K562 (cell line): Measurements from ENCODE around the gene CAMK2G. TPM values are rescaled to one million over a fixed set of nuclear protein-coding genes. Genes with fewer than 3 reads are reported as not detected.
A peak's percentile ranks its signal among the peaks of the same experiment; 100 is the strongest.

Experiments
- MAX ChIP-seq: sonication (generic); formaldehyde crosslinking; IDR thresholded peaks from 2 replicates; pipeline ENCODE4 v1.9.0; 2022; ENCODE audit warnings: mild to moderate bottlenecking, missing genetic modification reagents
- MNT ChIP-seq, 2 experiments: fragments of 450-650 bp; conservative IDR thresholded peaks; 2 replicates each; pipeline ENCODE4 v1.6.1; 2017; ENCODE audit warnings: mild to moderate bottlenecking in 2 of 2, moderate library complexity in 2 of 2
- NRF1 ChIP-seq, 2 experiments: fragments of 450-650 bp; IDR thresholded peaks in 1 of 2; conservative IDR thresholded peaks in 1 of 2; 2 replicates each; pipeline ENCODE4 v1.6.1; 2014; ENCODE audit warnings: mild to moderate bottlenecking in 2 of 2
- SP1 ChIP-seq: sonication (generic); formaldehyde crosslinking; IDR thresholded peaks from 2 replicates; pipeline ENCODE4 v1.8.1; 2022; ENCODE audit warnings: mild to moderate bottlenecking, missing genetic modification reagents
- TBP ChIP-seq: optimal IDR thresholded peaks from 2 replicates; pipeline ENCODE3; 2011; ENCODE audit warnings: low read depth, low read length, improper control_type of control experiment
- UBTF ChIP-seq, 2 experiments: IDR thresholded peaks; 2 replicates each; pipeline ENCODE4 v1.6.1; 2012; ENCODE audit warnings: improper control_type of control experiment in 2 of 2, low read depth in 2 of 2, low read length in 2 of 2, borderline replicate concordance in 1 of 2
- ZNF133 ChIP-seq: fragments of 250-450 bp; sonication (Bioruptor Pico); IDR thresholded peaks from 2 replicates; pipeline ENCODE4 v1.4.0; 2020; ENCODE audit warnings: mild to moderate bottlenecking
- ZNF395 ChIP-seq: fragments of 200-800 bp; sonication (Bioruptor generic); IDR thresholded peaks from 2 replicates; pipeline ENCODE4 v1.6.1; 2017; ENCODE audit warnings: missing genetic modification characterization, missing compliant biosample characterization
- polyA plus RNA-seq, 8 experiments: library from polyadenylated mRNA; depleted of rRNA in 4 of 8; stranded (reverse) in 5 of 8; unstranded in 3 of 8; fragments of >200 nt; fragmentation: Nextera tagmentation in 2 of 8; fragmentation: Illumina TruSeq in 1 of 8; extraction: Ambion mirVana in 2 of 8; extraction: Trizol in 1 of 8; gene quantifications; 2 replicates each; pipeline versions ENCODE4 v1.2.1 to v1.2.3, GENCODE V29; 2011 to 2014; ENCODE audit warnings: inconsistent platforms in 1 of 8, missing spikeins in 1 of 8
- total RNA-seq, 7 experiments: library from RNA; depleted of rRNA in 6 of 7; stranded (reverse); fragments of >200 nt in 6 of 7; fragmentation: Illumina TruSeq in 2 of 7; extraction: Trizol in 2 of 7; gene quantifications; 2 replicates each; pipeline versions ENCODE4 v1.2.1 to v1.2.3, GENCODE V29; 2011 to 2021; ENCODE audit warnings: low replicate concordance in 1 of 7

CAMK2G gene
- total and polyA plus RNA-seq, 9 of the 15 experiments (the other 6 are each of a cell fraction or from before 2014, with no cell fraction given) = 9.0 to 37.9 (median 32.6) TPM

- TF ChIP-seq ZNF395 (CRISPR knock-in tag) = 0 out of 2 replicates have a peak, but pooled peaks have one; percentile 62
- peak; percentile 65; the same call in 1 of the 2 replicates for TF ChIP-seq ZNF133
- TF ChIP-seq MNT (conservative IDR thresholded peaks at IDR 0.05) = peak in 1 of 2 experiments; percentile 66; a peak in 3 of 4 replicates
- TF ChIP-seq NRF1 (conservative IDR thresholded peaks at IDR 0.05 in 1 of 2, IDR thresholded peaks at IDR 0.05 in 1 of 2) = peak; percentile 45 to 55
- TF ChIP-seq TBP = peak; percentile 75
- TF ChIP-seq MAX (CRISPR knock-in tag) = peak; percentile 74
- TF ChIP-seq SP1 (CRISPR knock-in tag) = peak; percentile 69
- 0 out of 4 replicates have a peak, but pooled peaks of 1 of the 2 experiments have one; percentile 15 for TF ChIP-seq UBTF (IDR thresholded peaks at IDR 0.05; ENCODE audit: borderline replicate concordance in 1 of 2, low read depth in 2 of 2, low read length in 2 of 2)
- TF ChIP-seq, all 486 proteins: peak for 89
These were observed at the start of gene CAMK2G (continued) for GRCh38 chr10:73874267-73875138.
